22Rv1 (cell line): ENCODE results near the gene ZW10.

Experiments used
- H3K27ac ChIP-seq: fragments of 450-650 bp; 2 replicates; pipeline ENCODE4 v1.5.1; 2017
- CTCF ChIP-seq: fragments of 450-650 bp; IDR thresholded peaks from 2 replicates; pipeline ENCODE4 v1.5.1; 2017; ENCODE audit warnings: mild to moderate bottlenecking
- ZFX ChIP-seq: fragments of 450-650 bp; IDR thresholded peaks from 2 replicates; pipeline ENCODE4 v1.6.1; 2017; ENCODE audit warnings: antibody characterized with exemption, borderline replicate concordance

The ZW10 gene, protein sequence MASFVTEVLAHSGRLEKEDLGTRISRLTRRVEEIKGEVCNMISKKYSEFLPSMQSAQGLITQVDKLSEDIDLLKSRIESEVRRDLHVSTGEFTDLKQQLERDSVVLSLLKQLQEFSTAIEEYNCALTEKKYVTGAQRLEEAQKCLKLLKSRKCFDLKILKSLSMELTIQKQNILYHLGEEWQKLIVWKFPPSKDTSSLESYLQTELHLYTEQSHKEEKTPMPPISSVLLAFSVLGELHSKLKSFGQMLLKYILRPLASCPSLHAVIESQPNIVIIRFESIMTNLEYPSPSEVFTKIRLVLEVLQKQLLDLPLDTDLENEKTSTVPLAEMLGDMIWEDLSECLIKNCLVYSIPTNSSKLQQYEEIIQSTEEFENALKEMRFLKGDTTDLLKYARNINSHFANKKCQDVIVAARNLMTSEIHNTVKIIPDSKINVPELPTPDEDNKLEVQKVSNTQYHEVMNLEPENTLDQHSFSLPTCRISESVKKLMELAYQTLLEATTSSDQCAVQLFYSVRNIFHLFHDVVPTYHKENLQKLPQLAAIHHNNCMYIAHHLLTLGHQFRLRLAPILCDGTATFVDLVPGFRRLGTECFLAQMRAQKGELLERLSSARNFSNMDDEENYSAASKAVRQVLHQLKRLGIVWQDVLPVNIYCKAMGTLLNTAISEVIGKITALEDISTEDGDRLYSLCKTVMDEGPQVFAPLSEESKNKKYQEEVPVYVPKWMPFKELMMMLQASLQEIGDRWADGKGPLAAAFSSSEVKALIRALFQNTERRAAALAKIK

GRCh38 chr11:113773416-113774173 lies at the start of gene ZW10:
Gene ZW10 (minus strand): TSS chr11:113773692. CDS start chr11:113773666, 26 bp downstream.
- H3K27ac ChIP-seq = peak within 1 kb of the TSS; percentile 71
- TF ChIP-seq ZFX = no peak
- peak; percentile 95 for TF ChIP-seq CTCF

DNA sequence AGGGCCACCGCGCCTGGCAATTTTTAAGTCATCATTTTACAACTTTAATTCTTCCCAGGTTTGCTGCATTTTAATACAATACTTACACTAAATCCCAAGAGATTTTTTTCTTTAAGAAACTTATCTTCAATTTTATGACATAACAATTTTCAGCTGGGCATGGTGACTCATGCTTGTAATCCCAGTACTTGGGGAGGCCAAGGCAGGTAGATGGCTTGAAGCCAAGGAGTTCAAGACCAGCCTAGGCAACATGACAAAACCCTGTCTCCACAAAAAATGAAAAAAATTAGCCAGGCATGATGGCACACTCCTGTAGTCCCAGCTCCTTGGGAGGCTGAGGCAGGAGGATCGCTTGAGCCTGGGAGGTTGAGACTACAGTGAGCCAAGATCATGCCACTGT lies 44.9 kb upstream of the ZW10 start:
- H3K27ac ChIP-seq = no peak overlapping the region
- TF ChIP-seq ZFX (no peak), CTCF (no peak)

- H3K27ac ChIP-seq = no peak overlapping the region
- no peak for TF ChIP-seq CTCF
Observed at GRCh38 chr11:113817626-113818025, 44.1 kb upstream of the ZW10 start.

DNA sequence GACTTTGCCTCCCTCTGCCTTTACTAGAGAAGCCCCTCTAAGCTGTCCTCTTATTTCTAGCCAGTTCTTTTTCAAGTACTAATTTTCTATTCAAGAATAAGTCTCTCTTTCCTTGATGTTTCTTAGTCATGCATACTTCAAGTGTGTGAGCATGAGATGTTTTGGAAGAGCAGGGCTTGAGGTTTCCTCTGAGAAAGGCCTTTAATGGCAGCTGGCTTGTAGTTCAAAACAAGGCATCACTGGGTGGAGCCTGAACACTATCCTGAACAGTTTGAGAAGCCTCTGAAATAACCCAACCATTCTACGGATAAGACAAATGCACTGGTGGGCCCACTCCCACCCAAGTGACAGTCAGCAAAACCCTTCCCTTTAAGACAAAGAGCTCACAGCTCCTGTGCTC lies 43.7 kb upstream of the ZW10 start:
- H3K27ac ChIP-seq = no peak overlapping the region
- TF ChIP-seq CTCF = no peak
- no peak for TF ChIP-seq ZFX

GRCh38 chr11:113814181-113814580 lies 40.7 kb upstream of the ZW10 start:
- TF ChIP-seq CTCF = no peak
- no peak for TF ChIP-seq ZFX

DNA sequence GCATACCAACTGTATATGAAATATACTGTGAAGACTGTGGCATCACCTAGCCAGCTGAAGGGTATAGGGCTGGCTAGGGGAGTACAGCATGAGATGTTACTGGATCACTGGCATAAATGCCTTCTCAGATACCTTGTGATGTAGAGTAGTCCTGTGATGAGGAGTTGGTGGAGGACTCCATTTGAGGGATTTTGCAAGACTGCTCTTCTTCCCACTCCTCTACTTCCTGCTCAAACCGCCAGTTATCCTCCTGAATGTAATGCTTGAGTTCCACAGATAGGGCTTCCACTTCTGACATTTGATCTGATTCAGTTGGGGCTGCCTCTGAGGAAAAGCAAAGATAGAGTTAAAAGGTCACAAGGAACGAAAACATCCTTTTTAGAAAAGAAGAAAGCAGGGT lies 35.4 kb upstream of the ZW10 start:
- TF ChIP-seq ZFX (no peak), CTCF (no peak)
- no peak overlapping the region for H3K27ac ChIP-seq

More at GRCh38 chr11:113814181-113814580, 40.7 kb upstream of the ZW10 start:
- H3K27ac ChIP-seq = no peak overlapping the region
